TTC549 (cell line): ENCODE results near the gene PGAM1.
"Not testable (repeated sequence)": the region's sequence is repeated elsewhere in the genome, so short reads cannot be mapped to it uniquely, and the experiment has no call there.

Source experiments
- FAIRE-seq: peaks from 2 replicates; lab custom pipeline; 2012; peaks lifted over from hg19 to GRCh38; lab: Jason Lieb, UNC

Gene PGAM1

GRCh38 chr10:97425964-97426775 is at the start of gene PGAM1:
TSS of gene PGAM1 (plus strand) at chr10:97426191. CDS start at chr10:97426308, 117 bp downstream.
- FAIRE-seq = no peak

- FAIRE-seq = no peak
Measured at GRCh38 chr10:97376413-97376812, 49.6 kb upstream of the PGAM1 start.

- FAIRE-seq = no peak
Measured at GRCh38 chr10:97378933-97379921, 46.8 kb upstream of the PGAM1 start.

GRCh38 chr10:97380516-97380915 is 45.5 kb upstream of the PGAM1 start:
- no peak for FAIRE-seq

GRCh38 chr10:97381626-97382025 is 44.4 kb upstream of the PGAM1 start:
- no peak for FAIRE-seq

- FAIRE-seq = no peak
Measured at GRCh38 chr10:97383159-97383558, 42.8 kb upstream of the PGAM1 start.

GRCh38 chr10:97384156-97384555 is 41.8 kb upstream of the PGAM1 start:
- FAIRE-seq = no peak

- no peak for FAIRE-seq
Measured at GRCh38 chr10:97384641-97385040, 41.4 kb upstream of the PGAM1 start.

- FAIRE-seq = no peak
Measured at GRCh38 chr10:97385565-97385964, 40.4 kb upstream of the PGAM1 start.

GRCh38 chr10:97388152-97388551 is 37.8 kb upstream of the PGAM1 start:
- no peak for FAIRE-seq

GRCh38 chr10:97390091-97390490 is 35.9 kb upstream of the PGAM1 start:
- no peak for FAIRE-seq

GRCh38 chr10:97393034-97393573 is 32.9 kb upstream of the PGAM1 start:
- FAIRE-seq = no peak

GRCh38 chr10:97396056-97396455 is 29.9 kb upstream of the PGAM1 start:
- FAIRE-seq = no peak

GRCh38 chr10:97399843-97400545 is 26.0 kb upstream of the PGAM1 start:
- FAIRE-seq = no peak

- peak; percentile 90 for FAIRE-seq
Measured at GRCh38 chr10:97400665-97401454, 25.1 kb upstream of the PGAM1 start, which contains the start of gene RRP12. TSS of gene RRP12 (minus strand) at chr10:97401340. CDS start at chr10:97401231, 109 bp downstream.

- FAIRE-seq = no peak
Measured at GRCh38 chr10:97401455-97401919, 24.5 kb upstream of the PGAM1 start.

GRCh38 chr10:97404044-97404443 is 21.9 kb upstream of the PGAM1 start:
- FAIRE-seq = no peak

GRCh38 chr10:97406064-97406463 is 19.9 kb upstream of the PGAM1 start:
- no peak for FAIRE-seq

GRCh38 chr10:97406483-97406882 is 19.5 kb upstream of the PGAM1 start:
- FAIRE-seq = not testable (repeated sequence)

GRCh38 chr10:97407211-97407951 is 18.6 kb upstream of the PGAM1 start:
- FAIRE-seq = peak; percentile 79

GRCh38 chr10:97407952-97408248 is 18.1 kb upstream of the PGAM1 start:
- no peak for FAIRE-seq
